Prostate gland (tissue), 2 donors: ENCODE results near the gene TRMT13.
"Not testable (repeated sequence)": the region's sequence is repeated elsewhere in the genome, so short reads cannot be mapped to it uniquely, and the experiment has no call there.

ENCODE experiments used
- CTCF ChIP-seq, 4 experiments: fragments of 200-600 bp in 2 of 4; fragments of 450-650 bp in 2 of 4; sonication (generic) in 2 of 4; IDR thresholded peaks; 1 replicate in 3 of 4; 2 replicates in 1 of 4; pipeline ENCODE4 v1.5.1; 2016 to 2019; ENCODE audit warnings: antibody characterized with exemption in 4 of 4, mild to moderate bottlenecking in 2 of 4, moderate library complexity in 2 of 4
- POLR2A ChIP-seq: fragments of 450-650 bp; IDR thresholded peaks from one replicate; pipeline ENCODE4 v1.6.1; 2016; ENCODE audit warnings: antibody characterized with exemption, mild to moderate bottlenecking

GRCh38 chr1:100200060-100200459 lies 67.1 kb downstream of the TRMT13 start:
- not testable (repeated sequence) for TF ChIP-seq CTCF (IDR thresholded peaks at IDR 0.05); POLR2A
